DOHH2 (cell line): ENCODE results near the gene ATP5IF1.

Experiments
- H3F3A ChIP-seq: fragments of 200-600 bp; sonication (generic), shearing (Covaris generic); 2 replicates; pipeline ENCODE4 v1.6.0; 2016; ENCODE audit warnings: antibody characterized with exemption, mild to moderate bottlenecking; ENCODE audit not compliant: control insufficient read depth, insufficient read depth
- H3K27ac ChIP-seq: fragments of 200-600 bp; sonication (generic); 2 replicates; pipeline ENCODE4 v1.5.1; 2014; ENCODE audit warnings: low read depth, mild to moderate bottlenecking, low read length, moderate library complexity
- H3K27me3 ChIP-seq: fragments of 200-600 bp; sonication (generic); 2 replicates; pipeline ENCODE4 v1.6.1; 2014; ENCODE audit warnings: mild to moderate bottlenecking, low read length, mixed read lengths; ENCODE audit not compliant: control insufficient read depth
- H3K36me3 ChIP-seq: fragments of 200-600 bp; sonication (generic); 2 replicates; pipeline ENCODE4 v1.6.1; 2014; ENCODE audit warnings: mild to moderate bottlenecking, low read length, moderate library complexity, mixed read lengths; ENCODE audit not compliant: control insufficient read depth
- H3K4me1 ChIP-seq: fragments of 200-600 bp; sonication (generic); 2 replicates; pipeline ENCODE4 v1.6.1; 2014; ENCODE audit warnings: mild to moderate bottlenecking, low read length, mixed read lengths; ENCODE audit not compliant: control insufficient read depth
- H3K4me2 ChIP-seq: fragments of 200-600 bp; sonication (generic); 2 replicates; pipeline ENCODE4 v1.6.0; 2014; ENCODE audit warnings: mild to moderate bottlenecking, low read length, moderate library complexity
- H3K4me3 ChIP-seq: fragments of 200-600 bp; sonication (generic); 2 replicates; pipeline ENCODE4 v1.5.1; 2014; ENCODE audit warnings: mild to moderate bottlenecking, low read length, mixed read lengths
- H3K79me2 ChIP-seq: fragments of 200-600 bp; sonication (generic); 2 replicates; pipeline ENCODE4 v1.6.1; 2014; ENCODE audit warnings: mild to moderate bottlenecking, low read length, mixed read lengths; ENCODE audit not compliant: control insufficient read depth
- H3K9me2 ChIP-seq: fragments of 200-600 bp; sonication (generic); replicated peaks from 2 replicates; pipeline ENCODE4 v1.6.1; 2014; ENCODE audit warnings: mild to moderate bottlenecking, low read length, mixed read lengths; ENCODE audit not compliant: control insufficient read depth
- H3K9me3 ChIP-seq: fragments of 200-600 bp; sonication (generic); 2 replicates; pipeline ENCODE4 v1.6.1; 2014; ENCODE audit warnings: antibody characterized with exemption, low read length, mixed read lengths; ENCODE audit not compliant: control insufficient read depth, insufficient read depth
- H4K20me1 ChIP-seq: fragments of 200-600 bp; sonication (generic); 2 replicates; pipeline ENCODE4 v1.6.0; 2014; ENCODE audit warnings: low read depth, mild to moderate bottlenecking, antibody characterized with exemption, low read length, moderate library complexity; ENCODE audit not compliant: control insufficient read depth, insufficient read depth
- CTCF ChIP-seq: fragments of 200-600 bp; sonication (generic); IDR thresholded peaks from one replicate; pipeline ENCODE4 v1.5.1; 2014; ENCODE audit warnings: antibody characterized with exemption, mild to moderate bottlenecking, low read depth, low read length; ENCODE audit not compliant: poor library complexity, severe bottlenecking
- EZH2phosphoT487 ChIP-seq: fragments of 200-600 bp; sonication (generic); IDR thresholded peaks from 2 replicates; pipeline ENCODE4 v1.6.1; 2017; ENCODE audit warnings: borderline replicate concordance, mild to moderate bottlenecking, antibody characterized with exemption, low read length, moderate library complexity, mixed read lengths

The ATP5IF1 gene

DNA sequence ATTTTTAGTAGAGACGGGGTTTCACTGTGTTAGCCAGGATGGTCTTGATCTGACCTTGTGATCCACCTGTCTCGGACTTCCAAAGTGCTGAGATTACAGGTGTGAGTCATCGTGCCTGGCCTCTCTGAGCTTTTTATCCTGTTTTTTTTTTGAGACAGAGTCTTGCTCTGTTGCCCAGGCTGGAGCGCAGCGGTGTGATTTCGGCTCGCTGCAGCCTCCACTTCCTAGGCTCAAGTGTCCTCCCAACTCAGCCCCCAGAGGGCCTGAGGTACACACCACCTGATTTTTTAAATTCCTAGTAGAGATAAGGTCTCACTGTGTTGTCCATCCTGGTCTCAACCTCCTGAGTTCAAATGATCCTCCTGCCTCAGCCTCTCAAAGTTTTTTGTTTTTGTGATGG, 43.8 kb downstream of the ATP5IF1 start:
- no peak overlapping the region for H3K27ac ChIP-seq
- no peaks in the 10 kb centered on the region for H3F3A ChIP-seq
- no peaks in the 10 kb centered on the region for H3K9me2 ChIP-seq
- no peaks in the 10 kb centered on the region for H3K4me1 ChIP-seq
- TF ChIP-seq CTCF (no peak), EZH2phosphoT487 (no peak)
- no peaks in the 10 kb centered on the region for H3K9me3 ChIP-seq
- no peaks in the 10 kb centered on the region for H4K20me1 ChIP-seq
- peaks cover 14% of the 10 kb centered on the region for H3K36me3 ChIP-seq
- no peak overlapping the region for H3K4me2 ChIP-seq
- no peak overlapping the region for H3K4me3 ChIP-seq
- no peaks in the 10 kb centered on the region for H3K79me2 ChIP-seq
- no peaks in the 10 kb centered on the region for H3K27me3 ChIP-seq

GRCh38 chr1:28280501-28280900, 44.6 kb downstream of the ATP5IF1 start:
- TF ChIP-seq EZH2phosphoT487 (no peak), CTCF (no peak)
- H3K4me3 ChIP-seq = no peak overlapping the region
- H3K27me3 ChIP-seq = no peaks in the 10 kb centered on the region
- no peaks in the 10 kb centered on the region for H3K9me2 ChIP-seq
- no peaks in the 10 kb centered on the region for H3K79me2 ChIP-seq
- no peaks in the 10 kb centered on the region for H3F3A ChIP-seq
- no peaks in the 10 kb centered on the region for H3K4me1 ChIP-seq
- no peaks in the 10 kb centered on the region for H4K20me1 ChIP-seq
- no peak overlapping the region for H3K4me2 ChIP-seq
- H3K27ac ChIP-seq = no peak overlapping the region
- H3K36me3 ChIP-seq = peaks cover 14% of the 10 kb centered on the region
- no peaks in the 10 kb centered on the region for H3K9me3 ChIP-seq

DNA sequence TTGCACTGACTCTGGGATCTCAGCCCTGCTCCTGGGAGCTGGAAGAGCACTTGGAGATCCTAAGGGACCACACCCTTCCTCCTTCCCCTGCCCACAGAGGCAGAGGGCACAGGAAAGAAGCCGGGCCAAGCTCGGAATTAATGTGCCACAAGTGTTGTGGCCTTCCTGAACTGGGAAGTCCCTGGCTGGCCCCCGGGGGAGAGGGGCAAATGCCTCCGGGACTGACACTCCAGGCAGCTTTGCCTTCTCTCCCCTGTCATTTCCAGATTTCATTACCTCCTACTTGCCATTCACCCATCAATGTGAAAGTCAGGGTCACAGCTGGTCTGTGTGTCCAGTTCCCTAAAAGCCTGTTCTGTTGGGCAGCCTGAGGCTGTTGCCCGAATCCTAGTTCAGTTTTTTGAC, 45.1 kb downstream of the ATP5IF1 start:
- Histone ChIP-seq H3K9me2 (no peaks in the 10 kb centered on the region), H3K4me2 (no peak overlapping the region), H3K9me3 (no peaks in the 10 kb centered on the region), H3K36me3 (peaks cover 14% of the 10 kb centered on the region), H3K27ac (no peak overlapping the region), H3K4me3 (no peak overlapping the region), H4K20me1 (no peaks in the 10 kb centered on the region), H3K79me2 (no peaks in the 10 kb centered on the region), H3K27me3 (no peaks in the 10 kb centered on the region), H3K4me1 (no peaks in the 10 kb centered on the region), H3F3A (no peaks in the 10 kb centered on the region)
- TF ChIP-seq CTCF (no peak), EZH2phosphoT487 (no peak)
